Heart right ventricle (tissue), 16 donors: ENCODE results near the gene SESTD1. TPM values are rescaled to one million over a fixed set of nuclear protein-coding genes. Genes with fewer than 3 reads are reported as not detected.

ENCODE experiments used
- ATAC-seq, 8 donors: fragments of 200-7000 bp; cut with Tn5 transposase; one replicate each; pipeline ENCODE4 v1.9.1; 2020; ENCODE audit warnings: mild to moderate bottlenecking in 8 of 8, moderate library complexity in 8 of 8, moderate number of reproducible peaks in 1 of 8
- DNase-seq, 2 donors: peaks; one replicate each; pipeline ENCODE4 v3.0.0-alpha.2; 2020
- H3K27ac ChIP-seq, 10 donors: fragments of 200-600 bp; sonication (generic) in 2 of 10; one replicate each; pipeline versions ENCODE4 v1.5.0 to v1.8.0; 2020 to 2022; ENCODE audit warnings: mild to moderate bottlenecking in 3 of 10
- H3K27me3 ChIP-seq, 7 donors: fragments of 200-600 bp; one replicate each; pipeline ENCODE4 v1.8.0; 2021 to 2022; ENCODE audit warnings: mild to moderate bottlenecking in 2 of 7
- H3K36me3 ChIP-seq, 9 donors: fragments of 200-600 bp; sonication (generic) in 1 of 9; one replicate each; pipeline versions ENCODE4 v1.5.0 to v1.8.0; 2020 to 2022; ENCODE audit warnings: mild to moderate bottlenecking in 2 of 9
- H3K4me1 ChIP-seq, 9 donors: fragments of 200-600 bp; sonication (generic) in 1 of 9; one replicate each; pipeline versions ENCODE4 v1.5.0 to v1.8.0; 2020 to 2022; ENCODE audit warnings: mild to moderate bottlenecking in 4 of 9
- H3K4me3 ChIP-seq, 10 donors: fragments of 200-600 bp; sonication (generic) in 2 of 10; one replicate each; pipeline versions ENCODE4 v1.5.0 to v1.8.0; 2020 to 2022; ENCODE audit warnings: mild to moderate bottlenecking in 7 of 10, moderate library complexity in 2 of 10
- H3K9me3 ChIP-seq, 11 donors: fragments of 200-600 bp in 10 of 11; sonication (generic) in 2 of 11; one replicate each; pipeline versions ENCODE4 v1.5.0 to v1.8.0; 2013 to 2022; ENCODE audit warnings: mild to moderate bottlenecking in 2 of 11, control low read depth in 1 of 11, moderate library complexity in 1 of 11
- WGBS, 2 donors: extraction: QIAGEN DNeasy Blood & Tissue Kit; methylation state at CpG; one replicate each; pipeline ENCODE4 v1.1.7; 2013; ENCODE audit warnings: inconsistent platforms in 1 of 2; 5-methylcytosine and 5-hydroxymethylcytosine counted together
- intact Hi-C, 10 donors: fragments of 100-400 bp; cut with DNase I; formaldehyde crosslinking; loops; one replicate each; pipeline versions ENCODE4 v1.11.1 to v1.14.2; 2022
- polyA plus RNA-seq, 2 donors: library from polyadenylated mRNA; stranded (reverse); fragments of 200-250 nt; gene quantifications; one replicate each; pipeline ENCODE4 v1.2.3, GENCODE V29; 2013
- total RNA-seq, 10 donors: library from RNA; stranded (reverse); fragmentation: NEBNext Ultra II Directional in 3 of 10; extraction: Animal tissue kit (Norgen Biotek cat#: 25700) in 3 of 10; gene quantifications; one replicate each; pipeline versions ENCODE4 v1.2.1 to v1.2.4, GENCODE V29; 2021 to 2023
- TF ChIP-seq, protein P1 (sequence below), 9 donors: fragments of 200-600 bp; sonication (generic) in 2 of 9; IDR thresholded peaks; one replicate each; pipeline versions ENCODE4 v1.5.0 to v1.8.0; 2021 to 2022; ENCODE audit warnings: antibody characterized with exemption in 9 of 9, mild to moderate bottlenecking in 5 of 9, moderate library complexity in 1 of 9
- donor health status: Arrhythmogenic right ventricular cardiomyopathy.
- donor health status: ischemic (EF 13 %, LVEDD 7.1; RV severe dilation, severe dysfunction).
- donor health status: healthy with polysubstance abuse.
- donor health status: DM: no; HTN: yes; CAD: no.
- donor health status: DM: no; HTN: no; CAD: no.
- donor health status: ischemic (EF 25% LVEDD 6.9; RV normal size, moderate dysfunction).
- donor health status: ischemic (EF 25% LVEDD 5.7; RV mildly dilated, moderate dysfunction).
- donor health status: healthy.
- donor health status: DM: yes; HTN: yes; CAD: no.
- donor health status: Ischemic cardiomyopathy.
- donor health status: ischemic (EF 35%, LVEDD 5.7; RV mildly dilated, moderate dysfunction).
- donor health status: nonischemic (EF 11% LVEDD 7.7; RV severe dilation, severe dysfunction).
- donor health status: DM: yes; HTN: yes; CAD: no.
- donor health status: PGD.
- donor health status: ischemic (EF 29% LVEDD 5.4; RV normal size, mild dysfunction).
- donor health status: nonischemic (EF 23%, LVEDD 6.1; RV moderate dilation, normal function).

The SESTD1 gene
- total and polyA plus RNA-seq, 12 donors: 6.0 to 41.7 (median 33.5) TPM

DNA sequence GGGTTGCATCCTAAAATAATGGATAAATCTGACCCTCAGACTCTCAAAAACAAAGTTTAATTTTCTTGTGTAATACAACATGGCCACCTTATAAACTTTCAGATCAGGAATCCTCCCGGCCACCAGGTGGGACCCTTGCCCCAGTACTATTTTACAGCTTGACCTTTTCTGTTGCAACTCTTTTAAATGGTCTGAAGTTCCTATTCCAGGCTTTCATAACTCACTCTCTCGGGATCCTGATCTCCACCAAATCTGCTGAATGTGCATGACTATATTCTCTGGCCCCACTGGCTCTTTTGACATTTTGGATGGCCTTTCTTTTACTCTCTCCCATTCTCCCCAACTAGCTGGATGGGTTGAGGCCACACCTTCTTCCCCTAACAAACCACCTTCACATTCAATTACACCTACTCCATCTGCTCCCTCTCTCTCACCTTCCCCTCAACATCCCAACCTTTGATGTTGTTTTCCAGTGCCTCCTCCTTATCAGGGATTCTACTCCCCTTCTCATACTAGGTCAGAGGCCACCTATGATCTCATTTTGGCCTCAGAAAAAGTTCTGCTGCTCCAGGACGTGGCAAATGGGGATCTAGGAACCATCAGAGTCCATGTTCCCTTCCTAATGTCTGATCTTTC lies 70.8 kb downstream of the SESTD1 start:
- H3K27ac ChIP-seq: no peak overlapping the region
- H3K9me3 ChIP-seq: peaks cover 0 to 48% (median 13%) of the 10 kb centered on the region in 11 donors
- DNase-seq (no peak), ATAC-seq (peak in 1 of 8 donors; percentile 73)
- TF ChIP-seq, protein P1, sequence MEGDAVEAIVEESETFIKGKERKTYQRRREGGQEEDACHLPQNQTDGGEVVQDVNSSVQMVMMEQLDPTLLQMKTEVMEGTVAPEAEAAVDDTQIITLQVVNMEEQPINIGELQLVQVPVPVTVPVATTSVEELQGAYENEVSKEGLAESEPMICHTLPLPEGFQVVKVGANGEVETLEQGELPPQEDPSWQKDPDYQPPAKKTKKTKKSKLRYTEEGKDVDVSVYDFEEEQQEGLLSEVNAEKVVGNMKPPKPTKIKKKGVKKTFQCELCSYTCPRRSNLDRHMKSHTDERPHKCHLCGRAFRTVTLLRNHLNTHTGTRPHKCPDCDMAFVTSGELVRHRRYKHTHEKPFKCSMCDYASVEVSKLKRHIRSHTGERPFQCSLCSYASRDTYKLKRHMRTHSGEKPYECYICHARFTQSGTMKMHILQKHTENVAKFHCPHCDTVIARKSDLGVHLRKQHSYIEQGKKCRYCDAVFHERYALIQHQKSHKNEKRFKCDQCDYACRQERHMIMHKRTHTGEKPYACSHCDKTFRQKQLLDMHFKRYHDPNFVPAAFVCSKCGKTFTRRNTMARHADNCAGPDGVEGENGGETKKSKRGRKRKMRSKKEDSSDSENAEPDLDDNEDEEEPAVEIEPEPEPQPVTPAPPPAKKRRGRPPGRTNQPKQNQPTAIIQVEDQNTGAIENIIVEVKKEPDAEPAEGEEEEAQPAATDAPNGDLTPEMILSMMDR (IDR thresholded peaks at IDR 0.05): no peak
- peaks cover 0 to 9% (median 0%) of the 10 kb centered on the region in 9 donors for H3K4me1 ChIP-seq
- peaks cover 0 to 24% (median 0%) of the 10 kb centered on the region in 9 donors for H3K36me3 ChIP-seq
- H3K4me3 ChIP-seq: no peak overlapping the region
- no peaks in the 10 kb centered on the region for H3K27me3 ChIP-seq
- intact Hi-C loops: no loop called here
- 78 to 84% methylated on average over 3 of the region's 3 CpGs for WGBS, 2 donors

DNA sequence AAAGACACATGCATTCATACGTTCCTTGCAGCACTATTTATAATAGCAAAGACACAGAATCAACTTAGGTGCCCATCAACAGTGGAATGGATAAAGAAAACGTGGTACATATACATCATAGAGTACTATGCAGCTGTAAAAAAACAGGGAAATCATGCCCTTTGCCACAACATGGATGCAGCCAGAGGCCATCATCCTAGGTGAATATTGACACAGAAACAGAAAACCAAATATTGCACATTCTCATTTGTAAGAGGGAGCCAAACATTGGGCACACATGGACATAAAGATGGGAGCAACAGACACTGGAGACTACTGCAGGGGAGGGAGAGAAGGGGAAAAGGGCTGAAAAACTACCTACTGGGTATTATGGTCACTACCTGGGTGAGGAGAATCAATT lies 73.5 kb downstream of the SESTD1 start:
- no peaks in the 10 kb centered on the region for H3K27me3 ChIP-seq
- intact Hi-C loops: no loop called here
- TF ChIP-seq, protein P1 (IDR thresholded peaks at IDR 0.05): no peak
- 90 to 93% methylated on average over 2 of the region's 2 CpGs for WGBS, 2 donors
- H3K27ac ChIP-seq: no peak overlapping the region
- H3K36me3 ChIP-seq: peaks cover 0 to 36% (median 0%) of the 10 kb centered on the region in 9 donors
- no peak overlapping the region for H3K4me3 ChIP-seq
- no peak for DNase-seq
- H3K4me1 ChIP-seq: peaks cover 0 to 9% (median 0%) of the 10 kb centered on the region in 9 donors
- no peak for ATAC-seq
- H3K9me3 ChIP-seq: peaks cover 0 to 43% (median 19%) of the 10 kb centered on the region in 11 donors

DNA sequence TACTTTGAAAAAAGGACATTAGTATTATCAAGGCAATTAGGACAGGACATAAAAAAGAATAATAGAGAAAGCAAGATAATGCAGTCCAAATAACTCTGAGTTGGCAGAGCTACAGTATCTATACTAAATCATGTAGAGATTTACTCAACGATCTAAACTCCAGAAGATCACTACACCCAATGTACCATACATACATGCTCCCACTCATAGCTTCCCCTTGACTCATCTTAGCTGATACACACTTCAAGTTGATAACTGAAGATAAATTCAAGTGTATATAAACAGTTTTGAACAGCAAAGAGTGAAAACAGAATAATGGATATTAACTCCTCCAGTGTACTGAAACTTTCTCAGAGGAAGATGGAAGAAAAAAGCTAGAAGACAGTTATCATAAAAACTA lies 78.5 kb downstream of the SESTD1 start:
- 68 to 76% methylated on average over 1 of the region's 1 CpG for WGBS, 2 donors
- H3K36me3 ChIP-seq: peaks cover 0 to 35% (median 0%) of the 10 kb centered on the region in 9 donors
- peaks cover 0 to 15% (median 4%) of the 10 kb centered on the region in 9 donors for H3K4me1 ChIP-seq
- H3K9me3 ChIP-seq: peaks cover 0 to 37% (median 17%) of the 10 kb centered on the region in 11 donors
- TF ChIP-seq, protein P1 (IDR thresholded peaks at IDR 0.05): no peak
- intact Hi-C loops: no loop called here
- no peak for DNase-seq
- H3K27me3 ChIP-seq: no peaks in the 10 kb centered on the region
- no peak overlapping the region for H3K4me3 ChIP-seq
- H3K27ac ChIP-seq: no peak overlapping the region
- no peak for ATAC-seq

DNA sequence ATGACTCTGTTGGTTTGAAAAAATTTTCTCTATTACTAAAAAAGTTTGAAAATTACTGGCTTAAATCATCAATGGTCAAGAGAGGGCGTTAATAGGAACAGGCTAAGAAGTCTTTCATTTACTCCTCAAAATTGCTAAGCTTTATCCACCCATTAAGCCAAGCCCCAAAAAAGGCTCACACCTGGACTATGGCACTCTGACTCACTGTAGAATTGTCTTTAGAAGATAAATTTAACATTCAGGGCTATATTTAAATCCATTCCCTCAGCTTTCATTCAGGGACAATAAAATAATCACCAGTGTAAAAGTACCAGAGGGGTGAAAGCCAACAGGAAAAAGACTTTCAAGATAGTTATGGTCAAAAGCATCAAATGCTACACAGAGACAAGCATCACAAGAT lies 80.0 kb downstream of the SESTD1 start:
- ATAC-seq (peak in 1 of 8 donors; percentile 22), DNase-seq (no peak)
- Histone ChIP-seq H3K36me3 (peaks cover 0 to 25% (median 0%) of the 10 kb centered on the region in 9 donors), H3K9me3 (peaks cover 0 to 22% (median 5%) of the 10 kb centered on the region in 11 donors), H3K27ac (no peak overlapping the region), H3K27me3 (no peaks in the 10 kb centered on the region), H3K4me1 (peaks cover 0 to 15% (median 4%) of the 10 kb centered on the region in 9 donors), H3K4me3 (no peak overlapping the region)
- TF ChIP-seq, protein P1 (IDR thresholded peaks at IDR 0.05): no peak
- 95 to 96% methylated on average over 1 of the region's 1 CpG for WGBS, 2 donors
- intact Hi-C loops: no loop called here
